OCI-LY7 (cell line): ENCODE results near the gene GOLPH3.

ENCODE experiments used
- CTCF ChIP-seq: fragments of 200-600 bp; sonication (generic); conservative IDR thresholded peaks from 2 replicates; pipeline ENCODE4 v1.5.1; 2014; ENCODE audit warnings: mild to moderate bottlenecking, antibody characterized with exemption, low read length, moderate library complexity, mixed read lengths
- EZH2phosphoT487 ChIP-seq: fragments of 200-600 bp; sonication (generic); IDR thresholded peaks from 2 replicates; pipeline ENCODE4 v1.6.1; 2018; ENCODE audit warnings: low read depth, borderline replicate concordance, mild to moderate bottlenecking, mixed run types, antibody characterized with exemption, low read length, moderate library complexity, mixed read lengths

- no peak for TF ChIP-seq CTCF
- no peak for TF ChIP-seq EZH2phosphoT487
Measured at GRCh38 chr5:32202394-32202793, 28.3 kb upstream of the GOLPH3 start.
